ENCODE results near the gene GRPEL1.

GRCh38 chr4:7075962-7076695 is 8.3 kb upstream of the GRPEL1 start:
- TF ChIP-seq CTCF (IDR thresholded peaks at IDR 0.05; ENCODE audit: control extremely low read depth in 1 of 3, insufficient read depth in 1 of 3, low read depth in 1 of 3, low read length in 3 of 3) (no peak), MAX (IDR thresholded peaks at IDR 0.05) (no peak), EZH2 (IDR thresholded peaks at IDR 0.05; ENCODE audit: low read depth, low read length, severe bottlenecking) (no peak), EP300 (IDR thresholded peaks at IDR 0.05; ENCODE audit: borderline replicate concordance in 1 of 2, low read depth in 2 of 2, low read length in 2 of 2) (no peak), RFX5 (IDR thresholded peaks at IDR 0.05; ENCODE audit: borderline replicate concordance, low read depth, low read length) (no peak)
